GM12864 (cell line): ENCODE data around the gene TSSK2.

ENCODE experiments used
- DNase-seq: peaks from one replicate; pipeline ENCODE4 v3.0.0-alpha.2; 2011; ENCODE audit warnings: low read depth
- H3K4me3 ChIP-seq: 2 replicates; pipeline ENCODE4 v1.5.1; 2011; ENCODE audit warnings: mild to moderate bottlenecking, low read depth, low read length, control low read depth
- TF ChIP-seq, protein P1 (sequence below): IDR thresholded peaks from 2 replicates; pipeline ENCODE4 v1.5.1; 2011; ENCODE audit warnings: low read depth, mild to moderate bottlenecking, moderate library complexity, low read length, control low read depth, inconsistent platforms; ENCODE audit errors: missing control alignments

Gene TSSK2

DNA sequence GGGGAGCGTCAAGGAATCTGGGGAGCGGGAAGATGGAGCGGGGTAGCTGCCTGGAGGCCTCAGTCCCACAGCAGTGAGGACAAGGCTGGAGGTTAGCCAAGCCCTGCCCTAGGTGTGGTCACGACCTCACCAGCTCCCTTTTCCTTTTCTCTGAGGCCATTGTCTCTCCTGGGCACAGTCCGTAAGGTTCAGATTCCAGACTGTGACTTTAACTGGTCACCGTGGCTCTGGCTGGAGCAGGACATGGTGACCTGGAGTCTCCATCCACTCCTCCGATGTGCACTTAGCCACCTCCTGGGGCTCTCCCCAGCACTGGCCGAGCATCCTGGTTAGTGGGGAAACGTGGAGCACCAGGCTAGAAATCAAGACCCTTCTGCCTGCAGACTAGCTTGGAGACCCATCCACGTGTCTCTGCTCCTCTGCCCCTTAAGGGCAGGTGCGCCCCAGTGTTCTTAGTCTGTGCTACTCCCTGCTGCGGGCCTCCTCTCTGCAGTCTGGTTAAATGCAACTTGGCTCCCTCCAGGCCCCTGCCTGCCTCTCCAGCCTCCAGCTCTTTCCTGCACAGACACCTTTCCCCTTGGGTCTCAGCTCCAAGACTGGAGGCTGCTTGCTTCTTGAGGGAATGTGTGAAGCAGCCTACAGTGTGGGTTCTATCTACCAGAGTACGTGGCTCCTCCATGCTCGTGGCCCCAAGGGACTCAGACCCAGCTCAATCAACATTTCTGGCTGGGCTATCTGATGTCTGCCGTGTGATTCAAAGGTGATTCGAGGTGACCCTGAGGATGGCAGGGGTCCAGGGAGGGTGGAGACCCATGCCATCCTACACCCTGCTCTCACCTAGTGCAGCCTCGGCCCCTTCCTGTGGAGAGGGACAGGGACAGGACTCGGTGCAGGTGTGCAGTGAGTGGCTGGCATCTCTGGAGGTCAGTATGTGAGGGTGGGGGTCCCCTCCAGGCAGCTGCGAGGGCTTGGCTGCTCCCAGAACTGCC is 42.2 kb downstream of the TSSK2 start:
- peak overlapping the region; percentile 96 for H3K4me3 ChIP-seq
- DNase-seq, result no peak
- TF ChIP-seq, protein P1, sequence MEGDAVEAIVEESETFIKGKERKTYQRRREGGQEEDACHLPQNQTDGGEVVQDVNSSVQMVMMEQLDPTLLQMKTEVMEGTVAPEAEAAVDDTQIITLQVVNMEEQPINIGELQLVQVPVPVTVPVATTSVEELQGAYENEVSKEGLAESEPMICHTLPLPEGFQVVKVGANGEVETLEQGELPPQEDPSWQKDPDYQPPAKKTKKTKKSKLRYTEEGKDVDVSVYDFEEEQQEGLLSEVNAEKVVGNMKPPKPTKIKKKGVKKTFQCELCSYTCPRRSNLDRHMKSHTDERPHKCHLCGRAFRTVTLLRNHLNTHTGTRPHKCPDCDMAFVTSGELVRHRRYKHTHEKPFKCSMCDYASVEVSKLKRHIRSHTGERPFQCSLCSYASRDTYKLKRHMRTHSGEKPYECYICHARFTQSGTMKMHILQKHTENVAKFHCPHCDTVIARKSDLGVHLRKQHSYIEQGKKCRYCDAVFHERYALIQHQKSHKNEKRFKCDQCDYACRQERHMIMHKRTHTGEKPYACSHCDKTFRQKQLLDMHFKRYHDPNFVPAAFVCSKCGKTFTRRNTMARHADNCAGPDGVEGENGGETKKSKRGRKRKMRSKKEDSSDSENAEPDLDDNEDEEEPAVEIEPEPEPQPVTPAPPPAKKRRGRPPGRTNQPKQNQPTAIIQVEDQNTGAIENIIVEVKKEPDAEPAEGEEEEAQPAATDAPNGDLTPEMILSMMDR, result no peak

DNA sequence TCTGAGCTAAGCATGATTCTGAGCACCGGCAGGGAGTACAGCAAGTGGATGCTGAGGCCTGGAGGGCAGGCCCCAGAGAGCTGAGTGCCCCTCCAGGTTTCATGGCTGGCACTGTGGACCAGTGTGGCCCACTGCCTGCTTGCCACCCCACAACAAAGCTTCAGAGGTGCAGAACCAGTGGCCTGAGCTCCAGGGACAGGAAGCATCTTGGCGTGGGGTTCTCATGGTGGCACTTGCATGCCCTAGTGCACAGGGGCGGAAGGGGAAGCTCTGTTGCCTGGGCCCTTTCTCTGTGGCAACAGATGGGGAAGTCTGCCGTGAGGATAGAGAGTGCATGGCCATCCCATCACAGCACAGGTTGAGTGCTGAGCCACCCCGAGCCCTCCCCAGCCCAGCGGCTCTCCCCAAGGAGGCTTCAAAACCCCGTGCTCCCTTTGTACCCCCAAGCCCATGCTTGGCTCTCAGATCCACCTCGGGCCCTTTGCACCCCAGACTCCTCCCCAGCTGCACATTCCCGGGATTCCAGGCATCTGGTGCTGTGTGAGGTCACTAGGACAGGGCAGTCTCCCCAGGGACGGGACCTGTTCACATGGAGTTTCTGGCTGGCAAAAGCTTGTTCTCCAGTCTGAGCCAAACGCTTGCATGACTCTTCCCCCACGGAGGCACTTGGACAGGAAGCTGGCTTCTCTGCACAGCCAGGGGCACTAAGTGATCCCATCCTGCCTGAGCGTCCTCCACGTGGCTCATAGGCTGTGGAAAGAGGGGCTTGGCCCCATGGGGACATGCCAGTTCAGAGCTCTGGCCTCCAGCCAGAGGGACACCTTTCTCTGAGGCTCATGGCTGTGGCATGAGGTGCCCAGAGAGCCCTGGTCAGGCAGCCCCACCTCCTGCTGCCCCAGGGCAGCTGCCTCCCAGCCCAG is 43.3 kb downstream of the TSSK2 start:
- TF ChIP-seq, protein P1, result no peak
- DNase-seq, result no peak
- H3K4me3 ChIP-seq, result peak overlapping the region; percentile 13; the same call in 1 of the 2 replicates

DNA sequence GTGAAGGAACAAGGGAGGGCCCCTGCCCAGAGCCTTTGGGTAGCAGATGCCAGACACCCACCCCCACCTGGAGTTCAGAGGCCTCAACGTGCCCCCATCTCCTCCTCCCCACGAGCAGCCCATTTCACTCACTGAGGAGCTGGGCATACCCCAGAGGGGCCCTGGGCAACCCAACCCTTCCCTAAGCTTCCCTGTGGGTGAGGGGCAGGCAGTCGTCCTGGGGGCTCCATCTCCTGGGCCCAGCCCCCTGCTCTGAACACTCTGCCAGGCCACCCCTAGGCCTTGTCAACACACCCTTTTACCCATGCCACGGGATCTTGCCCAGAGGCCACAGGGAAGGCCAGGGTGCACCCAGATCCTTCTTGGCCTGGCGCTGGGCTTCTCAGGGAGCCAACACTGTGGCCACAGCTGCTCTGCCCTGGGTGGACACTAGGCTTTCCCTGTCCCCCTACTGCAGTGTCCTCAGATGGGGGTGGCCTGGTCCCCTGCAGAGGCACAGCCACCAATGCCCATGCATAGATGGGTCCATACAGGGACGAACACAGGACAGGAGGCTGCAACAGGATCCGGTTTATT is 44.0 kb downstream of the TSSK2 start:
- TF ChIP-seq, protein P1, result no peak
- H3K4me3 ChIP-seq, result no peak overlapping the region
- no peak for DNase-seq

DNA sequence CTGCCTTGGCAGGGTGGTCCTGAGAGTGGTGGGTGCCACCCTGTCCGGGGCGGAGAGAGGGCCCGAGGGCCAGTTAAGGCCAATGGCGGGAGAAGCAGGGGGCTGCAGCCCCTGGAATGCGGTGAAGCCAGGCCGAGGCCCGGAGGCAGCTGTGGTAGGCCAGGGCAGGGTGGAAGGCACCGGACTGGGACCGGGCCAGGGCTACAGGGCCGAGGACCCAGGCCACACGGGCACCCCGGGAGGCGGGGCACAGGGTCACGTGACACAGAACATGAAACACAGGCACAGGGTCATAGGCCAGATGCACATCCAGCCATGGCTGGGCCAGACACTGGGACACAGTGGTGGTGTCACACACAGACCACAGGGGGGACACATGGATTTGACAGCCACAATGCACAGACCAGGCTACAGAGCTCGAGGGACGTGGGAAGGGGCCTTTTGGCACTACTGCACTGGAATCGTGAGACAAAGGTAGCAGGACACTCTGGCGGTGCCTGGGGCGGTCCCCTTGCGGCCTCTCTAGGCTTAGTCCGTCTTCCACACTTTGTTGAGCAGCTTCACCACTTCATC is 44.6 kb downstream of the TSSK2 start:
- no peak overlapping the region for H3K4me3 ChIP-seq
- TF ChIP-seq, protein P1, result no peak
- DNase-seq, result no peak

DNA sequence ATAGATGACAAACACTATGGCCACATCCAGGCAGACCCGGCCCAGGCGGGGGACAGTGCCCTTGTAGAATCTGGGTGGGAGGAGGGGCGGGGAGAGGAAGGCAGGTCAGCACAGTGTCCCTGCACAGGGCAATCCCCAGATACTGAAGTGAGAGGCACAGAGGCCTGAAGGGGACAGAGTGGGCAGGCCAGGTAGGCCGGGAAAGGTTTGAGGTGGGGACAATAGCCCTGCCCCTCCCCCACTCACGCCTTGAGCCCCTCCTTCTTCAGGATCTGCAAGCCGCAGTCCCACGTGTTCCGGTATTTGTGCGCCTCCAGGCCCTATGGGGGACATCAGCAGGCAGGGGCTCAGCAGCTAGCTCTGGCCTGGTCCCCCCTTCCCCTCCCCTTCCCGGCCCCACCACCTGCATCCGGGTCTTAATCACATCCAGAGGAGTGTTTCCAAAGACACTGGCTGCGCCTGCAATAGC is 45.1 kb downstream of the TSSK2 start:
- H3K4me3 ChIP-seq, result no peak overlapping the region
- no peak for DNase-seq
- TF ChIP-seq, protein P1, result no peak

DNA sequence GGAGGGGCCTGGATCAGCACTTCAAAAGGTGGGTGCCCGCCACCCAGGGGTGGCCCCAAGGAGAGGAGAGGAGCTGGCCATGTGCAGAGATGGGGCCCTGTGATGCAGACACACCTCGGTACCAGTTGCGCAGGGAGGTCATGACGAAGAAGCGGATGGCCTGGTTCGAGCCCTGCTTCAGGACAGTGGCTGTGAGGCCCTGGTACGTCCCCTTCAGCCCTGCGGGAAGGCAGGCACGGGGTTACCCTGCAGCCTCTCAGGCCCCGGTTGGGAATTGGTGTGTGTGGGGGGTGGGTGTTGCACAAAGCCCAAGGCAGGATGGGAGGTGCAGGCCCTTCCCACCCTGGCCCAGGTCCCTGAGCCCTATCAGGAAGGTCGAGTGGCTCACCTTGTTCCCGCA is 45.6 kb downstream of the TSSK2 start:
- no peak overlapping the region; the same call in 1 of the 2 replicates for H3K4me3 ChIP-seq
- TF ChIP-seq, protein P1, result no peak

More for the DNA sequence above, 45.6 kb downstream of the TSSK2 start:
- DNase-seq, result no peak
